CD4-positive, alpha-beta T cell treated with Interleukin-1 beta for 1 hour (primary cell): ENCODE results near the gene P4HA2.
A peak's percentile ranks its signal among the peaks of the same experiment; 100 is the strongest.

ENCODE experiments used
- DNase-seq, 2 donors: peaks; one replicate each; pipeline ENCODE4 v3.0.0-alpha.2; 2020 to 2022

Gene P4HA2

GRCh38 chr5:132227485-132228240, at the start of gene P4HA2:
P4HA2 (minus strand) TSS chr5:132227853; CDS start chr5:132218626, 9,227 bp downstream.
- peak; percentile 40 to 45 for DNase-seq

DNA sequence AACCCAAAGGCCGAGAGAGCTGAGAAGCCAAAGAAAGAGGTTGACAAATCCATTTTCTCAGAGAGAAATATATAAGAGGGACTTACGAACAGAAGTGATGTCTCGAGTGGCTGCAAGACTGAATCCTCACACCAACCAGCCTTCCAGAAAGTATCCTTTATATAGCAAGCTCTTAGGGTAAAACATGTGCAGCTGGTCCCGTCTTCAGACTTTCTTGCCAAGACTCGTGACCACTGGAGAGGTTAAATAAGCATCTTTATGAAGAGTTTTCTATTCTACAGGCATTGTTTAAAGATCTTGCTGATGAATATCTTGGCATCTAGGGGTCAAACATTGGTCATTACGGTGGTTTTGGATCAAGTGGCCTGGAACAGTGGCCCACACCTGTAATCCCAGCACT, 49.6 kb upstream of the P4HA2 start:
- no peak for DNase-seq

DNA sequence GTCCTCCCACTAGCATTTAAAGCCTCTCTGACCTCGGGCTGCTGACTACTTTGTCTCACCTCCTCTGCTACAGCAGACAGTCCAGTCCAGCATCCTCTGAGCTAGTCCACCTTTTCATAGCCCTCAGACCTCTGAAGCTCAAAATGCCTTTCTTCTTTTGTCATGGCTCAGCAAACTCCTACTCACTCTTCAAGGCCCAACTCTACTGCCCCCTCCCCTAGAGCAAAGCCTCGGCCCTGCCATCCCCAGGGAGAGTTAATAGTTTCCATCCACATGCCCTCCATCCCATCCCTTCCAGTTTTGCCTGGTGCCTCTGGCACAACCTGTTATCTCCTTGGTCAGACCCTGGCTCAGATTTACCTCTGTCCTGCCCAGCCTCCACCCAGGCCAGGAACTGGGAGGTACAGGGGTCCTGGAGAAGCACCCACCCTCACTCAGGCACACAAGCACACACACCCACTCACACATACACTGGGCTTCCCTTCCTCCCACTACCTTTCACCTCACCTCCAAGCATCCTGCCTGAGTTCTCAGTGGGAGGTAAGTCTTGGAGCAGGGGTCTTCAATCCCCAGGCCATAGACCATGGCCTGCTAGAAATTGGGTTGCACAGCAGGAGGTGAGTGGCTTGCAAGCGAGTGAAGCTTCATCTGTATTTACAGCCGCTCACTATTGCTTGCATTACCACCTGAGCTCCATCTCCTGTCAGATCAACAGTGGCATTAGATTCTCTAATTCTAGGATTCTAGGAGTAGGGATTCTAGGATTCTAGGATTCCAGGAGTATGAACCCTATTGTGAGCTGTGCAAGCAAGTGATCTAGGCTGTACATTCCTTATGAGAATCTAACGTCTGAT, 47.9 kb upstream of the P4HA2 start:
- DNase-seq: no peak

GRCh38 chr5:132274050-132274792, 46.6 kb upstream of the P4HA2 start:
- DNase-seq: no peak

- no peak for DNase-seq
Measured at GRCh38 chr5:132273631-132274030, 46.0 kb upstream of the P4HA2 start.

- peak; percentile 51 to 67 for DNase-seq
Measured at GRCh38 chr5:132272311-132273210, 44.9 kb upstream of the P4HA2 start.

GRCh38 chr5:132271251-132272246, 43.9 kb upstream of the P4HA2 start:
- DNase-seq: peak in 1 of 2 donors; percentile 30

DNA sequence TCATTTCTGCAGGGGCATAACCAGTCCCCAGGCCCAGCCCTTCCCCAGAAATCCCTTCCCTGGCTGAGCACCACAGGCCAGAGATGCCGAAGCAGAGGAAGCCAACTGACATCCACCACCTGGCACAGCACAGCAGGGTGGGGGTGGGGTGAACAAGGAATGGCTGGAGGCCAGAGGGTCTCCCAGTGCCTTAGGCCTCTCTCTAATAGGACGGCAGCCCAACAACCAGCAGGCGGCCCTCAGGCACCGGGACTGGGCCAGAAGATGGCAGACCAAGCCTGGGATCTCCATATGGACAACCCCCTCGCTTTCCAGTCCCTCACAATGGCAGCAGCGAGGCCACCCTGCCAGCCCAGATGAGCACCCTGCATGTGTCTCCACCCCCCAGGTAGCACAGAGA, 43.1 kb upstream of the P4HA2 start:
- no peak for DNase-seq

- no peak for DNase-seq
Measured at GRCh38 chr5:132270335-132270665, 42.6 kb upstream of the P4HA2 start.

GRCh38 chr5:132269635-132270334, 42.1 kb upstream of the P4HA2 start:
- no peak for DNase-seq

DNA sequence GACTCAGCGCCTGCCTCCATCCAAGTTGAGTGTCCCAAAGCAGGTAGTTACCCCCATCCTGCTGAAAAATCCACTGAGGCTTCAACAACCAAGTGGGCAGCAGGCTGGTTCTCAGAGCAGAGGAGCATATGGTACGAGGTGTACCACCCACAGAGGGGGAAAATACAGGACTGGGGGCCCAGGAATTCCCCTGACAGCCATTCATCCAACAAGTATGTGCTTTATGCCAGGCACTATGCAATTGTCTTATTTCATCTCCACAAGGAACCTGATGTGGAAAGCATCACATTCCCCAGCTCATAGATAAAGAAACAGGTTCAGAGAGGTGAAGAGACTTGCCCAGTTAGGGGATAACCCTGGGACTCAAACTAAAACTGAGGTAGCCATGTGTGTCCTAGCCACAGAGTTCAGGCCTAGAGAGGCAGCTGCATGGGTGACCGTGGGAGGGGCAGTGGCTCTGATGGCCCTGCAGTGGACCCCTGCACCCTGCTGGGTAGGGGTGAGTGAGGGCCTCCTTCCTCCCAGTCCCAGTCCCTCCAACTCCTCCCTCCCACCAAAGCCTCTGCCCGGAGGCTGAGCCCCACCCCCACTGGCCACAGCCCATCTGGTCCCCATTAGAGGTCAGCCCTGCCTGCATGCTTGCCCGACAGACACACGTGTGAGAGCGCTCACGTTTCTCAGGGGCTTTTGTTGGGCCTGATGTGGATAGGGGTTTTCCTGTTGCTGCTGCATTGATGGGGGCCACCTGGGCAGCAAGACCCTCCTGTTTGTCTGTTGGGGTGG, 41.3 kb upstream of the P4HA2 start:
- no peak for DNase-seq

DNA sequence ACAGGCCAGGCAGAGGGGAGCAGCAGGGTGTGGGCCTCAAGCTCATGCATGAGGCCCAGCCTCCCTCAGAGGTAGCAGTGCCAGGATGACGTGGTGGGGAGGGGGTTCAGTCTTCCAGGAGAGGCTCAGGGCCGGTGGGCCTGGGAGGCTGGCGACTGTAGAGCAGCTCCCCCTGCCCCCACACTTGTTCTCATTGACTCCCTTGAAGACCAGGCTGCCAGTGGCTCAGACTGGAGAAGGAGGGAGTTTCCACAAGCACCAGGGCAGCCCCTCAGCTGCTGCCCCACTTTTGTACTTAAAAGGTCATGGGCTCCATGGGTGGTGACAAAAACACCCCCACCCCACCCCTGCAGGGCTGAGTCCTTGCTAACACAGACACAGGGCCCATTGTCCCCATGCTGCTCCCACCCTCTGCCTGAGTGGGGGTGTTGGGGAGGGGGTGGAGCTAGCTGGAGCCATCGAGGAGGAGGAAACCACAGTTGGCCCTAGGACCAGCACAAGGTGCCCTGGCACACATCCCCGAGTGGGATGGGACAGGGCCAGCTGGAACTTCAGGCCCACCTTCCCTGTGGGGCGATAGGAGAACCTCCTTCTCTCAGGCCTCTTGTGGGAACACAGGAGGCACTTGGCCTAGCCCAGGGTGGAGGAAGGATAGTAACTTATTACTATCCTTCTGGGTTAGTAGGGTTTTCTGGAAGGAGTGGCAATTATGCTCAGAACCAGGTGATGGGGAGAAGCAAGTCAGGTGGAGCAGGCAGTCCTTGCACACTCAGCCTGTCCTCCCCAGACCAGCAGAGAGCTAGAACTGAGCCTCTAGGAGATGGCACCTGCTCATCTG, 40.5 kb upstream of the P4HA2 start:
- no peak for DNase-seq

DNA sequence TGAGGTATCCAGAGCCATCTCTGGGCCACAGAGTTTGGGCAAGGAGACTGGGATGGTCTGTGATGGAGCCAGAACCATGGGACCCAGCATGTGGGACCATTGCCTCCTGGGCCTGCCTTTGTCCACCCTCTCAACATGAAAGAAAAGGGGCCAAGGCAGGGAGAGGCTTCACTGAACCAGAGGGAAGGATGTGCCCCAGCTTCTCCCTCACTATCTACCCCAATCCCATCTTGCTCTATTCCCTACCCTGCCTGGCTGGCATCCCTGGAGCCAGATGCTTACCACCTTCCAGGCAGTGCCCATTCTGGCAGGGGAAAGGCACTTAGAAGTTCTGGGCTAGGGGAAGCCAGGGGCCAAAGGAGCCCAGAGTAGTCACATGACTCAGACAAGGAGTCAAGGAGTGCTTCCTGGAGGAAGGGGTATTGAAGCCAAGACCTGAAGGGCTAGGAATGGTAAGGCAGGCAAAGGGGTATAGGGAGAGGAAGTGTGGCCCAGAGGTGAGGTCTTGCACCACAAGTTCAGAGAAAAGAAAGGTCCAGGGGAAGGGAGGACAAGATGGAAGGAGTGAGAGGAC, 39.6 kb upstream of the P4HA2 start:
- DNase-seq: no peak

- no peak for DNase-seq
Measured at GRCh38 chr5:132266836-132267160, 39.1 kb upstream of the P4HA2 start.

- DNase-seq: no peak
Measured at GRCh38 chr5:132266031-132266835, 38.6 kb upstream of the P4HA2 start.

GRCh38 chr5:132265336-132266030, 37.8 kb upstream of the P4HA2 start:
- no peak for DNase-seq
